BLaER1 (cell line): ENCODE data around the gene SYAP1.
"Not testable (repeated sequence)": the region's sequence is repeated elsewhere in the genome, so short reads cannot be mapped to it uniquely, and the experiment has no call there.

Experiments
- H3K27ac ChIP-seq: shearing (Covaris generic); formaldehyde crosslinking; 2 replicates; pipeline ENCODE4 v1.8.1; 2022
- H3K27me3 ChIP-seq: shearing (Covaris generic); formaldehyde crosslinking; 2 replicates; pipeline ENCODE4 v1.8.1; 2022
- H3K36me3 ChIP-seq: shearing (Covaris generic); formaldehyde crosslinking; 2 replicates; pipeline ENCODE4 v1.8.1; 2022
- H3K4me1 ChIP-seq: shearing (Covaris generic); formaldehyde crosslinking; 2 replicates; pipeline ENCODE4 v1.8.1; 2022
- H3K4me2 ChIP-seq: shearing (Covaris generic); formaldehyde crosslinking; 2 replicates; pipeline ENCODE4 v1.8.1; 2022
- H3K4me3 ChIP-seq: shearing (Covaris generic); formaldehyde crosslinking; 2 replicates; pipeline ENCODE4 v1.8.1; 2022
- H3K9ac ChIP-seq: shearing (Covaris generic); formaldehyde crosslinking; 2 replicates; pipeline ENCODE4 v1.8.1; 2022
- H3K9me3 ChIP-seq: shearing (Covaris generic); formaldehyde crosslinking; 2 replicates; pipeline ENCODE4 v1.8.1; 2022
- H4K20me1 ChIP-seq: shearing (Covaris generic); formaldehyde crosslinking; 2 replicates; pipeline ENCODE4 v1.8.1; 2022
- Cebpa-rat ChIP-seq: shearing (Covaris generic); IDR thresholded peaks from 2 replicates; pipeline ENCODE4 v1.8.1; 2022

SYAP1 gene

DNA sequence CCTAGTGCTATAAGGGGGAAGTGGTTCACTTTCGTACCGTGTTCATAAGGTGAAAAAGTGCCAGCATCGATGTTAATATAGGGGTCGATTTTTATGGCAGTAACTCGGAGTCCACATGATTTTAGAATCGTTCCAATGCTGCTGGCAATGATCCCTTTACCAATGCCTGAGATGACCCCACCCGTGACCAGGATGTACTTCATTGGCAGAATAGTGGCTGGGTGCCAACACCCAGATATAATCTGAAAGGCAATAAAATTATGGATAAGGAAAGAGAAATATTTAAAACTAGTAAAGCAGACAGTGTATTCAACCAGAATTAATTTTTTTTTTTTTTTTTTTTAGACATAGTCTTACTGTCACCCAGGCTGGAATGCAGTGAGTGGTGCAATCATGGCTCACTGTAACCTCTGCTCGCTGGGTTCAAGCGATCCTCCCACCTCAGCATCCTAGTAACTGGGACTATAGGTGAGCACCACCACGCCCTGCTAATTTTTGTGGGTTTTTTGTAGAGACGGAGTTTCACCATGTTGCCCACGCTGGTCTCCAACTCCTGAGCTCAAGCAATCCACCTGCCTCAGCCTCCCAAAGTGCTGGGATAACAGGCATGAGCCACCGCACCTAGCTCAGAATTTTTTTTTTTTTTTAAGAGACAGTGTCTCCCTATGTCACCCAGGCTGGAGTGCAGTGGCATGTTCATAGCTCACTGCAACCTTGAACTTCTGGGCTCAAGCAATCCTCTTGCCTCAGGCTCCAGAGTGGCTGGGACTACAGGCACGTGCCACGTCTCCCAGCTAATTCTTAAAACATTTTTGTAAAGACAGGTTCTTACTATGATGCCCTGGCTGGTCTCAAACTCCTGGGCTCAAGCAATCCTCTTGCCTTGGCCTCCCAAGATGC, 16.5 kb upstream of the SYAP1 start:
- no peak overlapping the region for H3K4me3 ChIP-seq
- no peaks in the 10 kb centered on the region for H3K9me3 ChIP-seq
- H3K36me3 ChIP-seq: peaks cover 14% of the 10 kb centered on the region
- TF ChIP-seq Cebpa-rat: no peak
- peaks cover 45% of the 10 kb centered on the region for H3K27me3 ChIP-seq
- peaks cover 10% of the 10 kb centered on the region; the same call in 1 of the 2 replicates for H4K20me1 ChIP-seq
- H3K27ac ChIP-seq: no peak overlapping the region
- H3K9ac ChIP-seq: no peak overlapping the region
- no peaks in the 10 kb centered on the region for H3K4me1 ChIP-seq
- no peak overlapping the region for H3K4me2 ChIP-seq

DNA sequence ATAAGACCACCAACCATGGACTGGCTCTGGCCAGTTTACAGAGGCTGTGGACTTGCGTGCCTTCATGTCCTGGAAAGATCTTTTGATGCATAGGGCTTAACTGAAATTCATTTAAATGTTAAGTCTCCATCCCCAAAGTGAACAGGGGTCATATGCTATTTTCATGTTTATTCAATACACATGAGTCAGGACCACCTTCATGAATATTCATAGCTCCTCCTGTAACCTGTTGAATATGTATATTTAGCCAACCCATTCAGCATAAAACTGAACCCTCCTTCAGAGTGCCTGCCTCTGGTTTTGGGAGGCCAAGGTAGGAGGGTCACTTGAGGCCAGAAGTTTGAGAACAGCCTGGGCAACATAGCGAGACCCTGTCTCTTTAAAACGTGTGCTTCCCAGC, 14.0 kb upstream of the SYAP1 start:
- no peak overlapping the region for H3K27ac ChIP-seq
- peaks cover 34% of the 10 kb centered on the region for H3K27me3 ChIP-seq
- no peaks in the 10 kb centered on the region for H3K4me1 ChIP-seq
- H4K20me1 ChIP-seq: 0 out of 2 replicates have a peak, but pooled peaks cover 6% of the 10 kb centered on the region
- H3K36me3 ChIP-seq: peaks cover 12% of the 10 kb centered on the region; the same call in 1 of the 2 replicates
- no peak overlapping the region for H3K4me2 ChIP-seq
- TF ChIP-seq Cebpa-rat: no peak
- no peaks in the 10 kb centered on the region for H3K9me3 ChIP-seq
- no peak overlapping the region for H3K9ac ChIP-seq
- no peak overlapping the region for H3K4me3 ChIP-seq

DNA sequence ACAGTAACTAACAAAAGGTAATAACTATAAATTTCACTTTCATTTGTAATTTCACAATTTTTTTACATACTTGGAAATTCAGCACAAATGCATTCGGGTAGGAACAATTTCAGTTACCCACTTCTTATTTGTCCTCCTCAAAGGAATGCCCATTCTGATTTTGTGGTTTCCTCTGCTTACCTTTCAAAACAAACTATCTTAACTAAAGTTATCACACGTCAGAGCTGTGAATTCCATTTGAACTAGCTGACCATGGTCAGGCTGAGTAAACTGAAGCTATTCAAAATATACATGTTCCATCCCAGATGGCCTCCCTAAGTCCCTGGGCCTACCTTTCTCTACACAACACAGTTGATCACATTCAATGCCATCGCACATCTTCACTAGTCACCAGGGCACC, 11.4 kb upstream of the SYAP1 start:
- no peak overlapping the region for H3K9ac ChIP-seq
- no peak overlapping the region for H3K27ac ChIP-seq
- TF ChIP-seq Cebpa-rat: no peak
- H3K36me3 ChIP-seq: peaks cover 9% of the 10 kb centered on the region; the same call in 1 of the 2 replicates
- 0 out of 2 replicates have a peak, but pooled peaks cover 5% of the 10 kb centered on the region for H3K4me1 ChIP-seq
- H3K27me3 ChIP-seq: peaks cover 49% of the 10 kb centered on the region
- H3K4me2 ChIP-seq: no peak overlapping the region
- H4K20me1 ChIP-seq: peaks cover 3% of the 10 kb centered on the region; the same call in 1 of the 2 replicates
- H3K9me3 ChIP-seq: no peaks in the 10 kb centered on the region
- H3K4me3 ChIP-seq: no peak overlapping the region

DNA sequence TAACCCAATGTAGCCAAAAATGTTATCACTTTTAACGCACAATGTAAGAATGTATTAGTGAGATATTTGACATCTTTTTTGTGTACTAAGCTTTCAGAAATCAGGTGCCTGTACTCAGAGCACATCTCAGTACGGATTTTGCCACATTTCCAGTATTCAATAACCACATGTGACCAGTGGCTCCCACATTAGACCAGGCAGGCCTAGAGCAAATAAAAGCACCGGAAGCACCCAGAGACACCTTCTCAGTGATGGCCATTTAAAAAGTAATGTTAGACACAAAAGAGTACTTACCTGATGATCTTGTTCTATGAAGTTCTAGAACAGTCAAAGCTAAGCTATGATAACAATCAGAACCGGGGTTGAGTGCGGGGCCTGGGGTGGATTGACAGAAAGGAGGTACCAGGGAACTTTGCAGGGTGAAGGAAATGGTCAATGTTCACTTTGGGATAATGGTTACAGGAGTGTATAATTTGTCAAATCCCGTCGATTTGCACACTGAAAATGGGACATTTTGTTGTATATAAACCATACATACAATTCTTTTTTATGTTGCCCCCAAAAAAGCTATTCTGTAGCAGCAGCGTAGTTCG, 8.1 kb upstream of the SYAP1 start:
- H3K4me2 ChIP-seq: peak overlapping the region; percentile 68
- TF ChIP-seq Cebpa-rat: no peak
- peaks cover 11% of the 10 kb centered on the region; the same call in 1 of the 2 replicates for H3K4me1 ChIP-seq
- no peaks in the 10 kb centered on the region for H3K9me3 ChIP-seq
- peak overlapping the region; percentile 89 for H3K27ac ChIP-seq
- peak overlapping the region; percentile 79 for H3K4me3 ChIP-seq
- no peaks in the 10 kb centered on the region; the same call in 1 of the 2 replicates for H4K20me1 ChIP-seq
- H3K36me3 ChIP-seq: peaks cover 9% of the 10 kb centered on the region; the same call in 1 of the 2 replicates
- peaks cover 54% of the 10 kb centered on the region for H3K27me3 ChIP-seq
- peak overlapping the region; percentile 87 for H3K9ac ChIP-seq

DNA sequence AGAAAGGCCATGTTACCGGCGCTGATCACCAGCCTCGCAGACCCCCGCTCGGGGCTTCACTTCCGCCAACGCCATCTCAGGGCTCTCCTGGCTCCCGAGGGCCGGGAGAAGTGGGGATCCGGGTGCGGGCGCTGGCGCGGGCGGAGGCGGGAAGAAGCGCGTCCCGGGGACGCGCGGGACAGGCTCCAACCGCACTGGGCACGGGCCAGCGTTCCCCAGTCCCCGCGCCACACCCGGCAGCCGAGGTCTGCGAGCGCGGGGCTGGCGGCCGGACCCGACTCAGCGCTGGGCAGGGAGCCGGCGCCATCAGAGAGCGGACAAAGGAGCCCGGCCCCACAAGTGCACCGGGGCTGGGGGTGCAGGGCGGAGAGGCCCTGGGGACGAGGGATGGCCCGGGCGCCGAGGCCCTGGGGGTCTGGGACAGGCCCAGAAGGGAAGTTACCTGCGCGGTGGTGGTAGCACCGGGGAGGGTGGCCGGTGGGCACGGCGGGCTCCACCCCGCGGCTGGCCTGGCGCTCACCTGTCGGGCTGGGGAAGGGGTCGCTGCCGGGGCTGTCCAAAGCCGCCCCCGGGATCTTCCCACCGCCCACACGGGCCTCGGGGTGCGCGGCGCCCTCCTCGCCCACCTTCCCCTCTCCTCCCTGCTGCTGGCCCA, 7.4 kb upstream of the SYAP1 start:
- H3K27ac ChIP-seq: peak overlapping the region; percentile 89
- peak overlapping the region; percentile 87 for H3K9ac ChIP-seq
- no peaks in the 10 kb centered on the region; the same call in 1 of the 2 replicates for H4K20me1 ChIP-seq
- H3K4me3 ChIP-seq: peak overlapping the region; percentile 79
- peaks cover 11% of the 10 kb centered on the region; the same call in 1 of the 2 replicates for H3K4me1 ChIP-seq
- peaks cover 57% of the 10 kb centered on the region for H3K27me3 ChIP-seq
- peak overlapping the region; percentile 68 for H3K4me2 ChIP-seq
- peaks cover 9% of the 10 kb centered on the region; the same call in 1 of the 2 replicates for H3K36me3 ChIP-seq
- no peaks in the 10 kb centered on the region for H3K9me3 ChIP-seq
- no peak for TF ChIP-seq Cebpa-rat

DNA sequence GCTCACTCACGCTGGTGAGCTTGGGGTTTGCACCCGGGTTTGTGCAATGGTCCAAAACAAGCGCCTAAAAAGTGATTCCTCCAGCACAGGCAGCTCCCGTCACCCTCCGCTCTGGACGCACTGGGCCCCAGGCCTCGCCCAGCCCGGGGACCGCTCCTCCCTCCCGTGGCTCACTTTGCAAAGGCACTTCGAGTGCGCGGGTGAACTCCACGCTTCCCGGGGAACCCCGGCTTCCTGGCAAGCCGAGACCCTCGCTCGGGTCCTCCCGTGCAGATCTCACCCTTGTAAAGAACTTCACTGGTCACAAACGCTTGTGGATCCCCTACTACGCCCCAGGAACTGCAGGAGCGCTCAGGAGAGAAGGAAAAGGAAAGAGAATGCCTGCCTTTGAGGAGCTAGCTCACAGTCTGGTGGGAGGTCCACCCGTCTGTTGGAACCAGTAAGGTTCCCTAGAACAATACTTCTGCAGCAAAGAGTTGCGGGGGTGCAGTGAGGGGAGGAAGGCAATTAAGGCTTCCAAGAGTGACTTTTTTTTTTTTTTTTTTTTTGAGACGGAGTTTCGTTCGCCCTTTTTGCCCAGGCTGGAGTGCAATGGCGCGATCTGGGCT, 6.8 kb upstream of the SYAP1 start, which contains the start of gene CTPS2:
Gene CTPS2, minus strand, starts transcription at position 122 of the 608 bp plus-strand sequence. CDS start 9,767 bp downstream, outside the sequence.
- no peak for TF ChIP-seq Cebpa-rat
- Histone ChIP-seq H3K27ac (peak within 1 kb of the TSS; percentile 89), H3K9me3 (no peaks in the 10 kb centered on the region), H3K36me3 (peaks cover 2% of the 10 kb centered on the region; the same call in 1 of the 2 replicates), H3K9ac (peak within 1 kb of the TSS; percentile 87), H4K20me1 (no peaks in the 10 kb centered on the region; the same call in 1 of the 2 replicates), H3K4me1 (peaks cover 11% of the 10 kb centered on the region; the same call in 1 of the 2 replicates), H3K4me2 (peak within 1 kb of the TSS; percentile 68), H3K27me3 (peaks cover 53% of the 10 kb centered on the region), H3K4me3 (peak within 1 kb of the TSS; percentile 79)

- Histone ChIP-seq H4K20me1 (peaks cover under 1% of the 10 kb centered on the region), H3K4me3 (no peak overlapping the region), H3K9me3 (no peaks in the 10 kb centered on the region), H3K27ac (no peak overlapping the region), H3K27me3 (peaks cover 64% of the 10 kb centered on the region), H3K36me3 (no peaks in the 10 kb centered on the region), H3K4me1 (peaks cover 11% of the 10 kb centered on the region; the same call in 1 of the 2 replicates), H3K4me2 (no peak overlapping the region), H3K9ac (no peak overlapping the region)
- TF ChIP-seq Cebpa-rat: no peak
These were observed 4.9 kb upstream of the SYAP1 start for GRCh38 chrX:16714504-16714903.

DNA sequence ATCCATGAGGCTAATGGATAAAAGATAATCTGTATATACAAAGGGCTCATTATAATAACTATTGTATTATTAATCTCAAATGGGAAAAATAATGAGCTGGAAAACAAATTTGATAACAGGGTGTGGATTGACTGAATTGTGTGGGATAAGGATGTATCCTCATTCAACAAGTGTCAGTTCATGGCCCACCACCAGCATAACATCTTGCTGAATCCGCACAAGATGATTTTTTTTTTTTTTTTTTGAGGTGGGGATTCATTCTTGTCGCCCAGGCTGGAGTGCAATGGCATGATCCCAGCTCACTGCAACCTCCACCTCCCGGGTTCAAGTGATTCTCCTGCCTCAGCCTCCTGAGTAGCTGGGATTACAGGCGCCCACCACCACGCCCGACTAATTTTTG, 3.8 kb upstream of the SYAP1 start:
- not testable (repeated sequence) for H3K4me3 ChIP-seq, H3K27ac ChIP-seq, H3K9me3 ChIP-seq, H3K9ac ChIP-seq, H3K36me3 ChIP-seq, H3K4me2 ChIP-seq
- H4K20me1 ChIP-seq: peaks cover 12% of the 10 kb centered on the region
- H3K4me1 ChIP-seq: peaks cover 16% of the 10 kb centered on the region
- H3K27me3 ChIP-seq: peaks cover 66% of the 10 kb centered on the region

GRCh38 chrX:16716451-16716850, 3.0 kb upstream of the SYAP1 start:
- H3K36me3 ChIP-seq, H3K4me3 ChIP-seq: not testable (repeated sequence)
- peaks cover 62% of the 10 kb centered on the region for H3K27me3 ChIP-seq

More at GRCh38 chrX:16716451-16716850, 3.0 kb upstream of the SYAP1 start:
- not testable (repeated sequence) for H3K4me2 ChIP-seq, H3K27ac ChIP-seq, H3K9me3 ChIP-seq, H3K9ac ChIP-seq
- Histone ChIP-seq H3K4me1 (peaks cover 21% of the 10 kb centered on the region), H4K20me1 (peaks cover 19% of the 10 kb centered on the region)
